GM18508 (cell line): ENCODE results near the gene MCEMP1.

Source experiments
- ATAC-seq: cut with Tn5 transposase; IDR thresholded peaks from one replicate; pipeline ENCODE4 v1.9.1; 2021; ENCODE audit warnings: moderate number of reproducible peaks; ENCODE audit not compliant: insufficient read depth, unreplicated experiment

The MCEMP1 gene

GRCh38 chr19:7691497-7691896 is 14.6 kb downstream of the MCEMP1 start:
- no peak for ATAC-seq

GRCh38 chr19:7692417-7693088 is 15.7 kb downstream of the MCEMP1 start:
- no peak for ATAC-seq

GRCh38 chr19:7694499-7694898 is 17.6 kb downstream of the MCEMP1 start:
- no peak for ATAC-seq

- no peak for ATAC-seq
Observed at GRCh38 chr19:7697721-7698287, 20.9 kb downstream of the MCEMP1 start.

GRCh38 chr19:7698583-7698982 is 21.7 kb downstream of the MCEMP1 start:
- no peak for ATAC-seq

- ATAC-seq: no peak
Observed at GRCh38 chr19:7699003-7699402, 22.1 kb downstream of the MCEMP1 start.

GRCh38 chr19:7699417-7700401 is 22.8 kb downstream of the MCEMP1 start:
- ATAC-seq: no peak

GRCh38 chr19:7701049-7701653 is 24.3 kb downstream of the MCEMP1 start:
- no peak for ATAC-seq

GRCh38 chr19:7701654-7702457 is 25.0 kb downstream of the MCEMP1 start, which contains the start of gene FCER2:
TSS of gene FCER2 (minus strand) at chr19:7702131. CDS start at chr19:7699760, 2,371 bp downstream.
- ATAC-seq: no peak

GRCh38 chr19:7703332-7703731 is 26.4 kb downstream of the MCEMP1 start:
- no peak for ATAC-seq

- no peak for ATAC-seq
Observed at GRCh38 chr19:7704280-7705060, 27.6 kb downstream of the MCEMP1 start.

- no peak for ATAC-seq
Observed at GRCh38 chr19:7705387-7706187, 28.7 kb downstream of the MCEMP1 start.

GRCh38 chr19:7706188-7706954 is 29.5 kb downstream of the MCEMP1 start:
- ATAC-seq: no peak

- ATAC-seq: no peak
Observed at GRCh38 chr19:7706955-7707456, 30.1 kb downstream of the MCEMP1 start.

- no peak for ATAC-seq
Observed at GRCh38 chr19:7709932-7710460, 33.1 kb downstream of the MCEMP1 start.

GRCh38 chr19:7710616-7711015 is 33.7 kb downstream of the MCEMP1 start:
- no peak for ATAC-seq

GRCh38 chr19:7715671-7716070 is 38.8 kb downstream of the MCEMP1 start:
- no peak for ATAC-seq
